HEK293 (cell line): ENCODE measurements around the gene MCTP1.

Experiments
- CTCF ChIA-PET: fragments of 350-600 bp; formaldehyde crosslinking; extraction: SDS; loops from one replicate; lab custom pipeline; 2021; ENCODE audit warnings: antibody characterized with exemption; lab: Yijun Ruan, JAX
- POLR2A ChIA-PET: fragments of 300-600 bp; formaldehyde crosslinking; extraction: SDS; loops from one replicate; lab custom pipeline; 2020; ENCODE audit warnings: antibody characterized with exemption, inconsistent platforms; lab: Yijun Ruan, JAX
- H3K27ac ChIP-seq: fragments of 200-500 bp; sonication (Bioruptor generic); 2 replicates; pipeline ENCODE4 v1.5.1; 2014; ENCODE audit warnings: low read depth, low read length, control low read depth, inconsistent platforms; ENCODE audit errors: extremely low read depth
- H3K36me3 ChIP-seq, 2 experiments: fragments of 200-500 bp in 1 of 2; sonication (Bioruptor generic) in 1 of 2; 1 replicate in 1 of 2; 2 replicates in 1 of 2; pipeline ENCODE4 v1.5.1; 2014 to 2017; ENCODE audit warnings: inconsistent platforms in 2 of 2, low read length in 2 of 2; ENCODE audit not compliant: control insufficient read depth in 2 of 2, insufficient read depth in 1 of 2
- H3K4me1 ChIP-seq: fragments of 200-500 bp; sonication (Bioruptor generic); 2 replicates; pipeline ENCODE4 v1.5.1; 2014; ENCODE audit warnings: mild to moderate bottlenecking, low read length, inconsistent platforms; ENCODE audit not compliant: control insufficient read depth, insufficient read depth
- H3K4me3 ChIP-seq: 2 replicates; pipeline ENCODE4 v1.5.1; 2011; ENCODE audit warnings: low read depth, mild to moderate bottlenecking, control low read depth, low read length, moderate library complexity
- H3K9me3 ChIP-seq: fragments of 200-500 bp; sonication (Bioruptor generic); 2 replicates; pipeline ENCODE4 v1.5.1; 2014; ENCODE audit warnings: low read depth, low read length, inconsistent platforms; ENCODE audit not compliant: control insufficient read depth, insufficient read depth
- KLF8 ChIP-seq: fragments of 450-650 bp; formaldehyde crosslinking; IDR thresholded peaks from 2 replicates; pipeline ENCODE4 v1.5.1; 2016; ENCODE audit warnings: missing biosample characterization, missing genetic modification characterization
- MEIS1 ChIP-seq: sonication (generic); formaldehyde crosslinking; IDR thresholded peaks from 2 replicates; pipeline ENCODE4 v1.8.1; 2022; ENCODE audit warnings: missing genetic modification reagents, mild to moderate bottlenecking, borderline replicate concordance
- OSR2 ChIP-seq: fragments of 450-650 bp; formaldehyde crosslinking; IDR thresholded peaks from 2 replicates; pipeline ENCODE4 v1.5.1; 2016; ENCODE audit warnings: missing biosample characterization, missing genetic modification characterization
- ZBTB17 ChIP-seq: fragments of 450-650 bp; formaldehyde crosslinking; IDR thresholded peaks from 2 replicates; pipeline ENCODE4 v1.5.1; 2016; ENCODE audit warnings: missing biosample characterization, missing genetic modification characterization
- ZNF155 ChIP-seq: fragments of 450-650 bp; formaldehyde crosslinking; IDR thresholded peaks from 2 replicates; pipeline ENCODE4 v1.5.1; 2016; ENCODE audit warnings: missing biosample characterization, missing genetic modification characterization
- ZNF248 ChIP-seq: fragments of 450-650 bp; formaldehyde crosslinking; IDR thresholded peaks from 2 replicates; pipeline ENCODE4 v1.5.1; 2017; ENCODE audit warnings: missing biosample characterization, missing genetic modification characterization
- ZNF266 ChIP-seq: fragments of 450-650 bp; formaldehyde crosslinking; IDR thresholded peaks from 2 replicates; pipeline ENCODE4 v1.5.1; 2016; ENCODE audit warnings: missing biosample characterization, missing genetic modification characterization, low read depth
- ZNF302 ChIP-seq: fragments of 450-650 bp; formaldehyde crosslinking; IDR thresholded peaks from 2 replicates; pipeline ENCODE4 v1.5.1; 2016; ENCODE audit warnings: missing biosample characterization, missing genetic modification characterization, low read depth
- ZNF366 ChIP-seq: fragments of 450-650 bp; formaldehyde crosslinking; conservative IDR thresholded peaks from 2 replicates; pipeline ENCODE4 v1.5.1; 2016; ENCODE audit warnings: missing biosample characterization, missing genetic modification characterization
- ZNF48 ChIP-seq: fragments of 450-650 bp; formaldehyde crosslinking; IDR thresholded peaks from 2 replicates; pipeline ENCODE4 v1.5.1; 2016; ENCODE audit warnings: missing biosample characterization, missing genetic modification characterization
- ZNF571 ChIP-seq: fragments of 450-650 bp; formaldehyde crosslinking; IDR thresholded peaks from 2 replicates; pipeline ENCODE4 v1.5.0; 2017; ENCODE audit warnings: missing biosample characterization, missing genetic modification characterization
- ZNF621 ChIP-seq: fragments of 450-650 bp; formaldehyde crosslinking; IDR thresholded peaks from 2 replicates; pipeline ENCODE4 v1.5.1; 2017; ENCODE audit warnings: missing biosample characterization, missing genetic modification characterization
- ZNF791 ChIP-seq: fragments of 450-650 bp; formaldehyde crosslinking; IDR thresholded peaks from 2 replicates; pipeline ENCODE4 v1.5.1; 2016; ENCODE audit warnings: missing biosample characterization, missing genetic modification characterization
- ZNF792 ChIP-seq: fragments of 450-650 bp; formaldehyde crosslinking; IDR thresholded peaks from 2 replicates; pipeline ENCODE4 v1.5.1; 2016; ENCODE audit warnings: missing biosample characterization, missing genetic modification characterization
- ZSCAN23 ChIP-seq: fragments of 450-650 bp; formaldehyde crosslinking; IDR thresholded peaks from 2 replicates; pipeline ENCODE4 v1.5.1; 2016; ENCODE audit warnings: missing biosample characterization, missing genetic modification characterization
- TF ChIP-seq, protein P1 (sequence below): fragments of 450-650 bp; formaldehyde crosslinking; IDR thresholded peaks from 2 replicates; pipeline ENCODE4 v1.5.1; 2016; ENCODE audit warnings: missing biosample characterization, missing genetic modification characterization
- TF ChIP-seq, protein P2 (sequence below): fragments of 450-650 bp; formaldehyde crosslinking; IDR thresholded peaks from 2 replicates; pipeline ENCODE4 v1.5.1; 2016; ENCODE audit warnings: missing biosample characterization, missing genetic modification characterization

Gene MCTP1

DNA sequence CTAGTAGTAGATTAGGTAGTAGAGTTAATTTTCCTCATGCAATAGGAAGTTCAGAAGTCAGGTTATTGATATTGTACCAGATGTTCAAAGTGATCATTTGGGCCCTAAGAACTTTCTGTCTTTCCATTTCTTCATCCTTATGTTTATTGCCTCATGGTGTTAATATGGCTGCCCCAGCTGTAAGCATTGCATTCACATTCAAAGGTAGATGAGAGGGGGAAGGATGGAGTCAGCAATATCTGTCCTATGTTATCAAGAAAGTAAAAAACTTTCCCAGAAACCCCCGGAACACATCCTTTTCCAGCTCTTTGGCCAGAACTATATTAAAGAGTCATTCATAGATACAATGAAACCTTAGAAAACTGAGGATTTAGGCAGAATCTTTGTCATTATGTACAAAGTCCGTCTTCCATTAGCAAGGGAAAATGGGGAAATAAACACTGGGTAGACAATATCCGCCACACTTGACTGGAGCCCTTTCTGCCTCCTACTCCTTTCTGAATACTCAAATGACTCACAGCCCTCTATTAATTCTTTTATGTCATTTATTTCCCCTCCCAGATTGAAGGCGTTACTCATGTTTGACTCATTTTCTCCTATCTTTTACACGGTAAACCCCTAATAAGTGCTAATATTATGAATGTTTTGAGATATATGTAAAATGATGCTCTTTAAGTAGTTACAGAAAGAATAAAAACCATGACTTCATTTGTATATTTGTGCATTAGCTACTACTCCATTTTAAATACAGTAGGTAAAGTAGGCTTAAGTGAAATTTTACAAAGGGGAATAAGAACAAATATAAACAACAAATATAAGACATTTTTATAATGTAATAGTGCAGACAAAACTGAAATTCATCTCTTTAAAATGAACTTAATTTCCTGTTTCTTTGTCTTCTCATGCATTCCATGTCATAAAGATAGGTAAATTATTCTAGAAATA lies 538.8 kb downstream of the MCTP1 start:
- H3K4me3 ChIP-seq, result no peak overlapping the region
- POLR2A ChIA-PET, result no interaction called here
- no peaks in the 10 kb centered on the region for H3K4me1 ChIP-seq
- no peak for TF ChIP-seq ZNF366 (tag by site-specific recombination)
- TF ChIP-seq ZNF266, result no peak
- no peak for TF ChIP-seq KLF8 (tag by site-specific recombination)
- TF ChIP-seq ZNF621, result no peak
- no peak for TF ChIP-seq ZSCAN23 (tag by site-specific recombination)
- TF ChIP-seq ZNF571 (tag by site-specific recombination), result no peak
- H3K9me3 ChIP-seq, result no peaks in the 10 kb centered on the region
- CTCF ChIA-PET, result interaction anchor here (2.4 kb wide), 1 partner anchor 9 kb away, joined by 11 read pairs; no protein-coding TSS in a partner anchor
- no peak overlapping the region for H3K27ac ChIP-seq
- no peaks in the 10 kb centered on the region for H3K36me3 ChIP-seq

DNA sequence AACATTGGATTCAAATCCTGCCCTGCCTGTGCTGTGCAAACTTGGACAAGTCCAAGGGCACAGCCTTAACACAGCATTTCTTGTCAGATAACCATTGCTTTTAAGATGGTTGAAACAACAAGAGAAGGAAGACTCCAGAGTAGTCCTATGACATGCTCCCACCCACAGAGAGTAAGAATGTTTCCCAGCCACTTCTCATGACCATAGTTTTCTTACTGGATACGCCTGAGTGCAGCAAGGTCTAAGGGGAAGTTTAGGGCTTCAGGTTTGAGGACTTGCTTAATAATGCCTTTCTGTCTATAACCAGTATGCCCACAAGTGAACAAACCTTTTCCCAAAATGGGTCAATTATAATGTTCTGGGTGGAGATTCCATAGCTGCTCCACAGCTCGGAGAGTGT lies 540.0 kb downstream of the MCTP1 start:
- no peak overlapping the region for H3K4me3 ChIP-seq
- H3K9me3 ChIP-seq, result no peaks in the 10 kb centered on the region
- TF ChIP-seq ZNF248 (tag by site-specific recombination) (no peak), MEIS1 (CRISPR knock-in tag) (no peak), ZNF621 (no peak), ZNF791 (tag by site-specific recombination) (no peak), ZNF792 (tag by site-specific recombination) (no peak), OSR2 (tag by site-specific recombination) (no peak), ZNF48 (no peak), ZBTB17 (tag by site-specific recombination) (no peak), ZNF155 (tag by site-specific recombination) (no peak)
- TF ChIP-seq, protein P1, sequence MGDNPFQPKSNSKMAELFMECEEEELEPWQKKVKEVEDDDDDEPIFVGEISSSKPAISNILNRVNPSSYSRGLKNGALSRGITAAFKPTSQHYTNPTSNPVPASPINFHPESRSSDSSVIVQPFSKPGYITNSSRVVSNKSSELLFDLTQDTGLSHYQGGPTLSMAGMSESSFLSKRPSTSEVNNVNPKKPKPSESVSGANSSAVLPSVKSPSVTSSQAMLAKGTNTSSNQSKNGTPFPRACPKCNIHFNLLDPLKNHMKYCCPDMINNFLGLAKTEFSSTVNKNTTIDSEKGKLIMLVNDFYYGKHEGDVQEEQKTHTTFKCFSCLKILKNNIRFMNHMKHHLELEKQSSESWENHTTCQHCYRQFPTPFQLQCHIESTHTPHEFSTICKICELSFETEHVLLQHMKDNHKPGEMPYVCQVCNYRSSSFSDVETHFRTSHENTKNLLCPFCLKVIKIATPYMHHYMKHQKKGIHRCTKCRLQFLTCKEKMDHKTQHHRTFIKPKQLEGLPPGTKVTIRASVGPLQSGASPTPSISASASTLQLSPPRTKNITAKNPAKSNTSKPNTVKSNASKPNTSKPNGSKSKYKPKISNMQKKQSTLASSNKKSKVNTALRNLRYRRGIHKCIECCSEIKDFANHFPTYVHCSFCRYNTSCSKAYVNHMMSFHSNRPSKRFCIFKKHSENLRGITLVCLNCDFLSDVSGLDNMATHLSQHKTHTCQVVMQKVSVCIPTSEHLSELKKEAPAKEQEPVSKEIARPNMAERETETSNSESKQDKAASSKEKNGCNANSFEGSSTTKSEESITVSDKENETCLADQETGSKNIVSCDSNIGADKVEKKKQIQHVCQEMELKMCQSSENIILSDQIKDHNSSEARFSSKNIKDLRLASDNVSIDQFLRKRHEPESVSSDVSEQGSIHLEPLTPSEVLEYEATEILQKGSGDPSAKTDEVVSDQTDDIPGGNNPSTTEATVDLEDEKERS (tag by site-specific recombination), result no peak
- ChIA-PET POLR2A (no interaction called here), CTCF (no interaction called here)
- H3K27ac ChIP-seq, result no peak overlapping the region
- no peaks in the 10 kb centered on the region for H3K36me3 ChIP-seq
- H3K4me1 ChIP-seq, result no peaks in the 10 kb centered on the region

DNA sequence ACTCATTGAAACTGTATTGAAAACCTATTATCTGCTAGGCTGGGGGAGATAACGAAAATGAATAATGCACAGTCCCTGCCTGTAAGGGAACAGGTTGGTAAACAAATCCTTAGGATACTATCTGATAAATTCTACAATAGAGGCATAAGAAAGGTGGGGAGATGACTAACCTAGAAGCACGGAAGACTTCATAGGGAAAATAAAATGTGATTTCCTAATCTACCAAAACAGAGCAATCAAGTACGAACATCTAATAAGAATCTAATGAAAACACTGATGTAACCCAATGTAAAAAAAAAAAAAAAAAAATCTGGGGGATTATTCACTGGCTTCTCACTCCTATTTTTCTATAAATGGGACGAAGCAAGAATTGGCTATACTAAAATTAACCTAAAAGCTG lies 542.0 kb downstream of the MCTP1 start:
- Histone ChIP-seq H3K4me1 (no peaks in the 10 kb centered on the region), H3K36me3 (no peaks in the 10 kb centered on the region), H3K27ac (no peak overlapping the region), H3K9me3 (no peaks in the 10 kb centered on the region), H3K4me3 (no peak overlapping the region)
- CTCF ChIA-PET, result interaction anchor here (0.6 to 1.0 kb wide), 3 partner anchors 127 to 216 kb away, joined by 3 to 4 read pairs (median 4); no protein-coding TSS in a partner anchor
- POLR2A ChIA-PET, result no interaction called here
- TF ChIP-seq, protein P2, sequence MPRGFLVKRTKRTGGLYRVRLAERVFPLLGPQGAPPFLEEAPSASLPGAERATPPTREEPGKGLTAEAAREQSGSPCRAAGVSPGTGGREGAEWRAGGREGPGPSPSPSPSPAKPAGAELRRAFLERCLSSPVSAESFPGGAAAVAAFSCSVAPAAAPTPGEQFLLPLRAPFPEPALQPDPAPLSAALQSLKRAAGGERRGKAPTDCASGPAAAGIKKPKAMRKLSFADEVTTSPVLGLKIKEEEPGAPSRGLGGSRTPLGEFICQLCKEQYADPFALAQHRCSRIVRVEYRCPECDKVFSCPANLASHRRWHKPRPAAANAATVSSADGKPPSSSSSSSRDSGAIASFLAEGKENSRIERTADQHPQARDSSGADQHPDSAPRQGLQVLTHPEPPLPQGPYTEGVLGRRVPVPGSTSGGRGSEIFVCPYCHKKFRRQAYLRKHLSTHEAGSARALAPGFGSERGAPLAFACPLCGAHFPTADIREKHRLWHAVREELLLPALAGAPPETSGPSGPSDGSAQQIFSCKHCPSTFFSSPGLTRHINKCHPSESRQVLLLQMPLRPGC (tag by site-specific recombination), result no peak
- TF ChIP-seq ZNF302 (tag by site-specific recombination), result no peak
